Measurements from ENCODE around the gene CDK2AP2.

DNA sequence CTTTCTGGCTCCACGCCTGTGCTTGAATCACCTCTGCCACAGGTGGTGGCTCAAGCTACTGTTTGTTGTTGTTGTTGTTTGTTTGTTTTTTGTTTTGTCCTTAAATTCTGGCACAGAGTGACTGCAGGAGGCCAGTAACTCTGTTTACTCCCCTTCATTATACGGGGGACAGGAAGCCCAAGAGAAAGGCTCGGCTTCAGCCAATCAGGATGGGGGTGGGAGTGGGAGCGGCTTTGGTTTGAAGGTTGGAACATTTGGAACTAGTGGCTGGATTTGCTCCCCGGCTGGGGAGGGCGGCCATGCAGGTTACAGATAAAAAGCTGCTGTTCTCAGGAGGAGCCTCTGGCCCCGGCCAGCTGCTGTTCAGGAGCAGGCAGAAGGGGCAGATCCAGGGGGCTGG is 35.0 kb upstream of the CDK2AP2 start:
- TF ChIP-seq, protein P1, sequence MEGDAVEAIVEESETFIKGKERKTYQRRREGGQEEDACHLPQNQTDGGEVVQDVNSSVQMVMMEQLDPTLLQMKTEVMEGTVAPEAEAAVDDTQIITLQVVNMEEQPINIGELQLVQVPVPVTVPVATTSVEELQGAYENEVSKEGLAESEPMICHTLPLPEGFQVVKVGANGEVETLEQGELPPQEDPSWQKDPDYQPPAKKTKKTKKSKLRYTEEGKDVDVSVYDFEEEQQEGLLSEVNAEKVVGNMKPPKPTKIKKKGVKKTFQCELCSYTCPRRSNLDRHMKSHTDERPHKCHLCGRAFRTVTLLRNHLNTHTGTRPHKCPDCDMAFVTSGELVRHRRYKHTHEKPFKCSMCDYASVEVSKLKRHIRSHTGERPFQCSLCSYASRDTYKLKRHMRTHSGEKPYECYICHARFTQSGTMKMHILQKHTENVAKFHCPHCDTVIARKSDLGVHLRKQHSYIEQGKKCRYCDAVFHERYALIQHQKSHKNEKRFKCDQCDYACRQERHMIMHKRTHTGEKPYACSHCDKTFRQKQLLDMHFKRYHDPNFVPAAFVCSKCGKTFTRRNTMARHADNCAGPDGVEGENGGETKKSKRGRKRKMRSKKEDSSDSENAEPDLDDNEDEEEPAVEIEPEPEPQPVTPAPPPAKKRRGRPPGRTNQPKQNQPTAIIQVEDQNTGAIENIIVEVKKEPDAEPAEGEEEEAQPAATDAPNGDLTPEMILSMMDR (IDR thresholded peaks at IDR 0.05), result no peak
- TF ChIP-seq POLR2A (IDR thresholded peaks at IDR 0.05), result no peak
